Measurements from ENCODE around the gene RNF144B. TPM values are rescaled to one million over a fixed set of nuclear protein-coding genes. Genes with fewer than 3 reads are reported as not detected.

The RNF144B gene
- total and polyA plus RNA-seq, 2 of the 8 experiments (the other 6 are each of a cell fraction or from before 2014, with no cell fraction given): 1.8 to 11.2 TPM

- no peak for TF ChIP-seq CHD7 (IDR thresholded peaks at IDR 0.05; ENCODE audit: insufficient replicate concordance, low read length)
- TF ChIP-seq EP300 (IDR thresholded peaks at IDR 0.05; ENCODE audit: borderline replicate concordance in 1 of 2, low read depth in 2 of 2, low read length in 2 of 2): no peak
- TF ChIP-seq EZH2 (IDR thresholded peaks at IDR 0.05; ENCODE audit: low read depth, low read length, severe bottlenecking): no peak
- TF ChIP-seq, protein P1, sequence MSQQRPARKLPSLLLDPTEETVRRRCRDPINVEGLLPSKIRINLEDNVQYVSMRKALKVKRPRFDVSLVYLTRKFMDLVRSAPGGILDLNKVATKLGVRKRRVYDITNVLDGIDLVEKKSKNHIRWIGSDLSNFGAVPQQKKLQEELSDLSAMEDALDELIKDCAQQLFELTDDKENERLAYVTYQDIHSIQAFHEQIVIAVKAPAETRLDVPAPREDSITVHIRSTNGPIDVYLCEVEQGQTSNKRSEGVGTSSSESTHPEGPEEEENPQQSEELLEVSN (IDR thresholded peaks at IDR 0.05): no peak
- TF ChIP-seq MAFK (IDR thresholded peaks at IDR 0.05; ENCODE audit: low read depth, low read length): no peak
- TF ChIP-seq, protein P2, sequence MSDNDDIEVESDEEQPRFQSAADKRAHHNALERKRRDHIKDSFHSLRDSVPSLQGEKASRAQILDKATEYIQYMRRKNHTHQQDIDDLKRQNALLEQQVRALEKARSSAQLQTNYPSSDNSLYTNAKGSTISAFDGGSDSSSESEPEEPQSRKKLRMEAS (IDR thresholded peaks at IDR 0.05): no peak
- no peak for TF ChIP-seq BCL11A (IDR thresholded peaks at IDR 0.05; ENCODE audit: low read depth in 2 of 2, low read length in 2 of 2)
- no peak for TF ChIP-seq POLR2A (IDR thresholded peaks at IDR 0.05; ENCODE audit: control extremely low read depth in 1 of 2, low read depth in 2 of 2, low read length in 2 of 2)
- TF ChIP-seq GABPA (IDR thresholded peaks at IDR 0.05; ENCODE audit: borderline replicate concordance, insufficient read depth, low read length): no peak
- no peak for TF ChIP-seq RAD21 (IDR thresholded peaks at IDR 0.05 in 1 of 2, conservative IDR thresholded peaks at IDR 0.05 in 1 of 2; ENCODE audit: low read depth in 2 of 2, low read length in 2 of 2)
Observed at GRCh38 chr6:18498408-18498807, 111.3 kb downstream of the RNF144B start (continued).

Data from H1 (cell line).